ENCODE data around the gene ACOT7.

The ACOT7 gene

DNA sequence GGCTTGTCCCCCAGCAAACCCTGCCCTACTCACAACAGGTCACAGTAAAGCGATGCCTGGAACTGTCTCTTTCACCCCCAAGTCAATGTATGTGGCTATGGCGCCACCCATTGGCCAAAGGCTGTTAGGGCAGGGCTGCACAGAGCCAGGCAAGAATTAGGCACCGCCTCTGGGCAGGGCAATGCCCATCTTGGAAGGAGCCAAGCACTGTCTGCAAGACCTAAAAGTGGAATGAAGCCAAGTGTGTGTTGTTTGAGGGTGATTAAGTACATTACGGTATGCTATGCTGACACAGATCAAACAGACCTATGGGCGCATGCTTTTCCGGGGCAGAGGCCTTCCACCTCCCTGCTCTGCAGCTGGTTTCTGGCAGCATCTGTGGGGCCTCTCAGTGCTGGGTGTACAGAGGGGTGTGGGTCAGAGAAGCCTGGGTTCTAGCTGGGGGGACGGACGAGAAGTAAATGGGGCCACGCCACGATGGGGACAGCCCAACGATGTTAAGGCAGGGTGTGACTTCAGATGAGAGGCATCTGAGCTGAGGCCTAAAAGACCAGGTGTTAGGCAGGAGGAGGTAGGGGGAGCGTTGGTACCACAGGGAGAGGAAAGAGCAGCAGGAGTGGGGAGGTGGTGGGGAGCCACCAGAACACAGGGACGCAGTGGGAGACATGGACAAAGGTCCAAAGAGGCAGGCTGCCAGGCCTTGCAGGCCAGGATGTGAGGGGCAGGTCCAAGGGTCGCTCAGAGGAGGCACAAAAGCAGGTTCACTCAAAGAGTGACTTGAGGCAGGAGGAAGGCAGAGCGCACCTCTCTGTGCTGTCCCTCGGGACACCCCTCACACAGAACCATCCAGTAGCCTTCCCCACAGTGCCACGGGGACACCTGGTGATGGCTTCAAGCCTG lies 49.8 kb downstream of the ACOT7 start:
- peak; percentile 29 for DNase-seq (ENCODE audit: low spot score)

DNA sequence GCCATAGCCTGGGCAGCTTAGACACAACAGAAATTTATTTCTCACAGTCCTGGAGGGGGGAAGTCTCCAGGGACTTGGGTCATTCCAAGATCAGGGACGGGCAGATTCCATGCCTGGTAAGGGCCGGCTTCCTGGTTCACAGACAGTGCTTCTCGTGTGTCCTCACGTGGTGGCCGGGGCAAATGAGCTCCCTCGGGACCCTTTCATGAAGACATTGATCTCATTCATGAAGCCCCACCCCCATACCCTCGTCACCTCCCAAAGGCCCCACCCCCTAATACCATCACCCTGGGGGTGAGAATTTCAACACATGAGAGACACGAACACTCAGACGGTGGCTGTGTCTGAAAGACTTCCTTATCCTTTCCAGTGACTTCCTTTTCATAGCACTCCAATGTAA lies 51.5 kb downstream of the ACOT7 start:
- no peak for DNase-seq (ENCODE audit: low spot score)

DNA sequence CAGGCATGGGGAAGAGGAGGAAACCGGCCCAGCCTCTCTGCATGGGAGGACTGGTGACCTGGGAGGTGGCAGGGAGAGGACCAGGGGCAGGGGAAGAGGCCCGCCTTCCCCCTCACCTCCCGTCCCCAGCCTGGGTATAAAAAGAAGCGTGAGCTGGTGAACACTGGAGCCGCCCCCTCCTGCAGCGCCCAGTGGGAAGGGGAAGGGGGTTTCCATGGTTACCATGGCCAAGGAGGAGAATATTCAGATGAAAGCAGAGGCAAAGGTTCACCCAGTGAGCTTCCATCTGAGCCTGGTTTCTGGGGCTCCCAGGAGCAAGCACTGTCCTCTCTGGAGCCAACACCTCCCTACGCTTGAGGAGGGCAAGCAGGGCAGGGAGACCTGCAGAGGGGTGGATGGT lies 54.9 kb downstream of the ACOT7 start:
- no peak for DNase-seq (ENCODE audit: low spot score)

DNA sequence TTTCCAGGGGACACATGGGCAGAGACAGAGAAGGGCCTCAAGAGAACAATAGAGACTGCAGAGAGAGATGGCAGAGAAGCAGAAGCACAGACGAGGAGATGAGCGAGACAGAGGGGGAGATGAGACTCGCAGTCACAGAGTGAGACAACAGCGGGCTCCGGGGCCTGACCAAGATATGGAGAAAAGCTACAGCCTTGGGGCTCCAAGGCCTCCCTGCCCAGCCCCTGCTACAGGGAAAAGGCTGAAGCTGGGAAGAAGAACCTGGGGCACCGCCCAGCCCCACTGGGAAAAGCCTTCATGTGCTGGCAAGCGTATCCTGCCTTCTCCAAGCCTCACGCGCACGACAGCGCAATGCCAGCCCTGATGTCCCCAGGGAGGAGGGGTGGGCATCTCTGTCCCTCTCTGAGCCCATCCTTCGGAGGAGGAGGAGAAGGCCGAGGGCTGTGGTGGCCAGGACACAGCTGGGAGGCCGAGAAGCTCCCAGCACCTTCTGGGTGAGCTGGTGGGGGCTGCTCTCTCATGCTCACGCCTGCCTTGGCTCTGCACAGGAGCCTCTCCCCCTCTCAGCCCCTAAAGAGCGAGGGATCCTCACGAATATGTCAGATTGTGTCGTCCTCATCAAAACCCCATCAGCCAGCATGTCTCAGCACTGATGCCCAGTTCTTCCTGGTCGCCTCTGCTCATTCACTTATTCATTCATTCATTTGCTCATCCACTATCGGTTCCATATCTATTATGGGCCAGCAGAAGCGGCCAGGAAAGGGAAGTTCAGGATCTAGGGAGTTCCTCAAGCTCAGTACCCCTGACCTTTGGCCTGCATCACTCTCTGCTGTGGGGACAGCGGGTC lies 56.6 kb downstream of the ACOT7 start:
- DNase-seq (ENCODE audit: low spot score), result no peak

DNA sequence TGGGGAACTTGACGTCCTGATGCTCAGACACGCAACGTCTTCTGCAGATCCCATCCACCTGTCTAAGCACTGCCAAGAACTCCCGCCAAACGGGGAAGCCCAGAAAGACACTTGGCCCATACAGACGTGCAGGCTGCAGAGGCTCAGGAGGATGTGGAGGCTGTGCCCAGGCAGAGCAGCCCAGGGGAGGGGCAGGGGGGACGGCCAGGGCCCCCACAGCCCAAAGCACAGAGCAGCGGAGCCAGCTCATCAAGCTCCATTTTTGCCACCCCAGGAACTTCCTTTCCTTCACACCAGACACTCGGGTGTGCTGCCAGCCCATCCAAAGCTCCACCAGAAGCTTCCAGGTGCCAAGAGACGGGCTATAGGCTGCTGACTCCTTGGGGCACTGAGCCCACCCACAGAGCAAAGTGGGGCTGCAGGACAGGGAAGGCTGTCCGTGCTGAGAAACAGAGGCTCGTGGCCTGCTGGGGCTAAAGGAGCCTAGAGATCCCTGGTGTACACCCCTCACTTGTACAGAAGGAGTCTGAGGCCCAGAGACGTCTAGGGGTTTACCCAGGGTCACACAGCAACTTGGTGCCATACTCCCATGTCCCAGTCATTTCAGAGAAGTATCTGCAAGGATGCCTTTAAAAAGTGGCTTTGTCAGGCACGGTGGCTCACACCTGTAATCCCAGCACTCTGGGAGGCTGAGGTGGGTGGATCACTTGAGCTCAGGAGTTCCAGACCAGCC lies 59.1 kb downstream of the ACOT7 start:
- no peak for DNase-seq (ENCODE audit: low spot score)

DNA sequence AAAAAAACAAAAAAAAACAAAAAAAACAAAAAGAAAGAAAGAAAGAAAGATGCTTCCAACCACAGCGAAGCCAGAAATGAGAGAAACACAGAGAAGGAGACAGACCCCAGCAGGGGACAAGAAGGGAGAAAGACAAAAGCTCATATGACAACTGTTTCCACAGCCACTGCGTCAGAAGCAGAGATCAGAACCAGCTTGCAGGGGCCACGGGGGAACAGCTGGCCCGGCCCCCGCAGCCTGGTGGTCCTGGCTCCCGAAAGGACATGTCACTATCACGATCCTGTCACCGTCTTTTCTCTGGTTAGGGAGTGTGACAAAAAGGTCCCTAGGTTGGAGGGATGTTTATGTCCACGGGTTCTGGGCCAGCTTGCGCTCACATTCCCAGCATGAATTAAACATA lies 60.7 kb downstream of the ACOT7 start:
- DNase-seq (ENCODE audit: low spot score), result no peak

DNA sequence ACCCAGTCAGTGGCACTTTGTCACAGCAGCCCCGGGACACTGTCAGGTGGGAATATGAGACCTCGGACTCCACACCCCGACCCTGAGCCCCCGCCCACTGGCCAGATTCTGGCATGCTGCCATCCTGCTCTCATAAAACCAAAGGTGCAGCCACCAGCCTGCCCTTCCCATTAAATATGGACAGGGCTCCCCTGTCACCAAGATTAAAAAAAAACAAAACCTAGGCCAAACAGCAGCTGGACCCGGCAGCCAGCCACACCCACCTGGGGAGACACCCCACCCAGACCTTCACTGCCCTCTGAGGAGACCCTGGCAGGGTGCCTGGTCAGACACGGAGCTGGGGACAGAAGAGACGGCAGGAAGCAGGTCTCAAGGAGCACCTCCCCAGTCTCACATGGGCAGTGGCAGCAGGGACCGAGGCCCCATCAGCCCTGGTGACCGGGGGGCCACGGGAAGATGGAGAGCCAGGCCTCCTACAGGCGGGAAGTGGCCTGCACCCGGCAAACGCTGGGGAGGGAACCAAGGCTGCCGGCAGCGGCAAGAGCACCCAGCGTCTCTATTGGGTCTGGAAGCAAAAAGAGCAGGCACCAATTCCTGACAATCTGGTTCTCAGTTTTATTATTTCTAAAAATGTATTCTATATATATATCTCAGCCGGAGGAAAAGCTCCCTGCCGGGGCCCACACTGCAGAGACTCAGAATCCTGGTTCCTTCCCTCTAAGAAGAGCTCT lies 61.9 kb downstream of the ACOT7 start:
- DNase-seq (ENCODE audit: low spot score), result no peak

DNA sequence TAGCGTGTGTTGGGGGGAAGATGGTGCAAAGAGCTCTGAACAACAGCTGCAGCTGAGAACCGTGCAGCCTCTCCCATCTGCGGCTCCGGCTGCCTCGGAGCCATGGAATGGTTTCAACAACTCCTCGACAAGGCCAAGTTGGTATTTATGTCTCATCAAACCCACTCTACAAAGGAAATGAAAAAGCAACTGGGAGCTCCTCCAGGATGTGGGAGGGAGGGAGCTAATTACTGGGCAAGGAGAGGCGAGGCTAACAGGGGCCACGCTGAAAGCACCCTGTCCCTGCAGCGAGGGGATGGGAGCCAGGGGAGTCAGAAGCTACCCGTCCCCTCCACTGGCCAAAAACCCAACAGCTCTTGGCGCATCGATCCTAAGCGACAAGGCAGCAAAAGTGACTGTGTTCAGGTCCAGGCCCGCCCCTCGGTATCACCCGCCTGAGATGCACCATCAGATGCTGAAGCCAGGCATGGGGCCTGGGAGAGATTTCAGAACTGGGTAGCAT lies 63.1 kb downstream of the ACOT7 start:
- DNase-seq (ENCODE audit: low spot score), result no peak

DNA sequence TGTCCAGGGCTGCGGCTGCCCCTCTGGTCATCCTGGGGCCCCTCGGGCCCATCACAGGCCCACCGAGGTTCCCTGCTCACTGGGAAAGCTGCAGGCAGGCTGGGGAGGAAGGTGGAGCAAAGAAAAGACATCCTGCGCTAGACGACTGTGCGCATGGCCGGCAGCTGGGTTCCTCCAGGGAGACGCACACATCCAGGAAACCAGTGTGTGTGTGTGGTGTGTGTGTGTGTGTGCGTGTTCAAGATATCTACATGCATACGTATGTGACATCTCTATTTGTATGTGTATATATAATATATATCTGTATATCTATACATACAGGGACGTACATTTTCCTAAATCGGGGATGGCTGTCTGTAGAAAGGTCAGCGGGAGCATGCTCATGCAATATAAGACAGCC lies 63.7 kb downstream of the ACOT7 start:
- DNase-seq (ENCODE audit: low spot score), result no peak

DNA sequence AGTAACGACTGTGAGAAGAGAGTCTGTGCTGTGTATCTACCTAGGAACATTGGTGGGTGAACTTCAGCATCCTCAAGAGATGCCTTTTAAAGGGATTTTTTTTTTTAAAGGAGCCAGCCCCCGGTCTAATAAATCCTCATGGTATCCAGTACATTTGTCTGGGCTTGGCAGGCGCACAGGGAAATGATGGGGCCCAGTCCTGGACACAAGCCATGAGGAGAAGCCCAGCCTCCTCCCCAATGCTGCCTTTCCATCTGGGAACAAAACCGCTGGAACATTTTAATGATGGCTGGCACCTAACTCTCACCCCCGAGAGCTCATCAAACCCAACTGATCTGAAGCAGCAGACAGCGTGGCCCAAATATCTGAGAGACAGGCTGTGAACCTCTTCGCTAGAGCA lies 64.2 kb downstream of the ACOT7 start:
- no peak for DNase-seq (ENCODE audit: low spot score)

DNA sequence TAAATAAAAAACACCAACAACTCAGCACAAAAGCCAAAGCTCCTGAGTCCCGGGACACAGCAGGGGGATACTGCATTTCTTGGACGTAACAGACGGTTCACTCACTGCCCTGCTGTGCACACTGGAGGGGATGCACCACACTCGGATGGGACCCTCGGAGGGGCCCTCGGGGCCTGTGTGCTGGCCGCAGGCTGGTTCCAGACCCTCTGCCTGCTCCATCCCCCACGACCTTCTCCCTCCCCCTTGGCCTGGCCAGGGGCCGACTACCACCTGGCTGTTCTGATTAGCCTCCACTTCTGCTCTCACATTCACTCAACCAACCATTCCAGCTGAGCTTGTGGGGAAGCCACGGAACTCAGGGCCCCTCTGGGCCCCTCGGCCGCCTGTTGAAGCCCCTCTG lies 64.9 kb downstream of the ACOT7 start:
- no peak for DNase-seq (ENCODE audit: low spot score)

DNA sequence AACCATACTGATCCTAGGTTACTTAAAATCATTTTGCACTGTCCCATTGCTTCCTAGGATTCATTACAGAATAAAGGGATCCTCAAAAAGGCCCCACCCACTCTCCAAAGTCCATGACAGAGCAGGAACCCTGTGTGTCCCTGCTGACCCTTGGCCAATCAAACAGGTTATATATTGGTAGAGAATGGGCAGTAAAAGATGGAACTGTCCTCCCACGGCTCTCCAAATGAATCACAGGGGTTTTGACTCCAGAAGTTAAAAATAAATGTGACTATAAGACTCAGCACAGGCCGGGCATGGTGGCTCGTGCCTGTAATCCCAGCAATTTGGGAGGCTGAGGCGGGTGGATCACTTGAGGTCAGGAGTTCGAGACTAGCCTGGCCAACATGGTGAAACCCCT lies 65.5 kb downstream of the ACOT7 start:
- no peak for DNase-seq (ENCODE audit: low spot score)

DNA sequence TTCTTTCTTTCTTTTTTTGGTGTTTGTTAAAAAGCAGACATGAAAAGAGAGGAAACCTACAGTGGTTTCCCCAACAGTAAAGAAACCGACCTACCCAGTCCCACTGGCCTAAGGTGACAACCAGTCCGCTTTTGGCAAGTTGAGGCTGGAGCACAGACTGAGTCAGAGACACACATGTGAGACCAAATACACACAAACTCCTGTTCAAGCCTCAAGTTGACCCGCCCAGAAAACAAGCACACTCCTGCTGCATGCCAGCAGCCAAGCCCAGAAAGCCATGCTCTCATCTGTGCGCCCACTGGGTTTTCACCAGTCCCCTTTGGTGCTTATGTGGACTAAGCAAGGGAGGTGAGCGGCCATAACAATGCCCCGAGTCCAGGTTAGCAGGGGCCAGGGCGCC lies 68.1 kb downstream of the ACOT7 start:
- no peak for DNase-seq (ENCODE audit: low spot score)

DNA sequence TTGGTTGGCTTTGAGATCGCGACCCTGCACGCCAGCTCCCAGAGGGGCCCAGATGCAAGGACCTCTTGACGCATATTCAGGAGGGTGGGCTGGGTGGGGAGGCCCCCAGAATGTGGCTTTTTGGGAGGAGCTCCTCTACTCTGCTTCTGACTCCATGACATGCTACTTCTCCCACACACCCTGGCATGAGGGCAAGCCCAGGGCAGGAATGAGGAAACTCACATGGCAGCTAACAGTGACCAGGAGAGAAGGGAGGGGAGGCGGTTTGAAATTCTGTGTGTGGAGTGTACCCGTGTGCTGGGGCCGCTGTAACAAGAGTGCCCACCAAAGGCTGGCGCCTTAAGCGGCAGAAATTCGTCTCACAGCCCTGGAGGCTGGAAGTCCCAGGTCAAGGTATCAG lies 71.4 kb downstream of the ACOT7 start:
- no peak for DNase-seq (ENCODE audit: low spot score)

DNA sequence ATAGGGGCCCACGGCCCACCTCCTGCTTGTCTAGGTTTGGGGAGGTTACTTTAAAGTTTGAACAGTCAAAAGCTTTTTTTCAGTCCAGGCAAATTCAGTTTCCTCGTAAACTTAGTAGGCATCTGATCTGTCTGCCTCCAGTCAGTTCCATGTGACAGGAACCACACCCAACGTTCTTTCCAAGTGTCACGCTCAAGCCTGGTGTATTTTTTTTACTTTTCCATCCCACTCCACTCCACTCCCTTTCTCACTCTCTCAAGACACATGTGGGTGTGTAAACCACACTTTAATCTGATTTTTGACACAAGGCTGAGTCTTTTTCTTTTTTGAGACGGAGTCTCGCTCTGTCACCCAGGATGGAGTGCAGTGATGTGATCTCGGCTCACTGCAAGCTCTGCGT lies 72.4 kb downstream of the ACOT7 start:
- DNase-seq (ENCODE audit: low spot score), result no peak

DNA sequence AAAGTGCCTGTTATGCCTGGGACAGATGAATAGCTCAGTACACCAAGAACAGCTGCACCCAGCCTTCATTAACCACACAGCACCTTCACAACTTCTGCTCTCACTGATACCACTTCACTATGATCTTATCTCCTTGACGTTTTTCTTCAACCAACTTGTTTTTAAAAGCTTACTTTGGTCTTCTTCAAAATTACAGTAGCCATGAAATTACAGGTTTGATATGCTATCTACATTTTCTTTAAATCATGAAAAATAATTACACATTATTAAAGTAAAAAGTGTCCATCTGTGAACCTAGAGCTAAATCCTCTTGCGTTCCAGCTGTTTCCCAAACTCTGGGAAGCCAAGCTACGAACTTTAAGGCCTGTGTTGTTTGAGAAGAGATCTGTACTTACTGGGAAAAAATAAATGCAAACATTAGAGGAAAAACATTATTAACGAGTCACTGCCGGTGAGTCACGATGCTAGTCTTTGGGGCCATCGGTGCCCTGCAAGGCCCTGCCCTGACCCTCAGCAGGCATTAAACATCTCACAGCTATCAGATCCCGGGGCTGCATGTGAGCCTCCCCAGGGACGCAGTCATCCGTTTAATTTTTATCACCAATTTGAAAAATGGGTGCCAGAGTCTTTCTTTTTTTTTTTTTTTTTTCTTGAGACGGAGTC lies 76.3 kb downstream of the ACOT7 start:
- no peak for DNase-seq (ENCODE audit: low spot score)

DNA sequence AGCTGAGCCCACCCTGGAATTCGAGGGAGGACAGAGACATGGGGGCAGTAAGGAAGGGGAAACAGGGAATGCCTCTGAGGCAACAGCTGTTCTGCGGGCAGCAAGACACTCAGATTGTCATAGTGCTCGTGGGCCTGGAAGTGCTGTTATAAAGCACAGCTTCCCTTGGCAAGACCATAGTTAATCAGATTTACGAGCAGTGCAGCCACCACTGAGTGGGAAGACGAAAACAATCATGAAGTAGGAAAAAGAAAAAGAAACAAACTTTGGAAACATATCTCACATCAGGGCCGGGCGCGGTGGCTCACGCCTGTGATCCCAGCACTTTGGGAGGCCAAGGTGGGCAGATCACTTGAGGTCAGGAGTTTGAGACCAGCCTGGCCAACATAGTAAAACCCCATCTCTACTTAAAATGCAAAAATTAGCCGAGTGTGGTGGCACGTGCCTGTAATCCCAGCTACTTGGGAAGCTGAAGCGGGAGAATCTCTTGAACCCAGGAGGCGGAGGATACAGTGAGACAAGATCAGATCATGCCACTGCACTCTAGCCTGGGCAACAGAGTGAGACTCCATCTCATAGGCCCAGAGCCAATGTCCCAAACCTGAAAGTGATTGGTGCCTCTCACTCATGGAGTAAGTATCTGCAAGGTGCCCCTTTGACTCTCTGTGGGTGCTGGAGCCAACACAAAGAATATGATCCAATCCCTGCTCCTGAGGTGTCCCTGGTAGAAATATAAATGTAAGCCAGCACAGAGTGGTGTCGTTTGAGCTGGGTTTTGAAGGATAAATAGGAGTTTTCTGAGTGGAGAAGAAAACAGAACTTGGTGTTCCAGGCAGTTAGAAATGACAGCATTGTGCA lies 77.1 kb downstream of the ACOT7 start:
- DNase-seq (ENCODE audit: low spot score), result no peak

DNA sequence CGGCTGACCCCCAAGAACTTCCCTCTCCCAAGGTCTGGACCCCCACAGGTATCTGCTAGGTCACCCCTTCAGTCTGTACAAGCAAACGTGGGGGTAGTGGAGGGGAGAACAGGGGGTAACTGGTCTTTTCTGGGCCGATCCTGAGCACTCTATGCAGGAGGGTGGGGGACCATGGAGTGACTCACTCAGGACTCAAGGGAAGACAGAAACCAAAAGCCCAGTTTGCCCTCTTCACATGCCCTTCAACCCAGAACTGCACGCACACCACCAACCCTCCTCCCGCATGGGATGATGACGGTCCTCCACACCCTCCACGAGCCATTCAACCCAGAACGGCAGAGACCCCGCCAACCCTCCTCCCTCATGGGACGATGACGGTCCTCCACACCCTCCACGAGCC lies 79.1 kb downstream of the ACOT7 start:
- no peak for DNase-seq (ENCODE audit: low spot score)

DNA sequence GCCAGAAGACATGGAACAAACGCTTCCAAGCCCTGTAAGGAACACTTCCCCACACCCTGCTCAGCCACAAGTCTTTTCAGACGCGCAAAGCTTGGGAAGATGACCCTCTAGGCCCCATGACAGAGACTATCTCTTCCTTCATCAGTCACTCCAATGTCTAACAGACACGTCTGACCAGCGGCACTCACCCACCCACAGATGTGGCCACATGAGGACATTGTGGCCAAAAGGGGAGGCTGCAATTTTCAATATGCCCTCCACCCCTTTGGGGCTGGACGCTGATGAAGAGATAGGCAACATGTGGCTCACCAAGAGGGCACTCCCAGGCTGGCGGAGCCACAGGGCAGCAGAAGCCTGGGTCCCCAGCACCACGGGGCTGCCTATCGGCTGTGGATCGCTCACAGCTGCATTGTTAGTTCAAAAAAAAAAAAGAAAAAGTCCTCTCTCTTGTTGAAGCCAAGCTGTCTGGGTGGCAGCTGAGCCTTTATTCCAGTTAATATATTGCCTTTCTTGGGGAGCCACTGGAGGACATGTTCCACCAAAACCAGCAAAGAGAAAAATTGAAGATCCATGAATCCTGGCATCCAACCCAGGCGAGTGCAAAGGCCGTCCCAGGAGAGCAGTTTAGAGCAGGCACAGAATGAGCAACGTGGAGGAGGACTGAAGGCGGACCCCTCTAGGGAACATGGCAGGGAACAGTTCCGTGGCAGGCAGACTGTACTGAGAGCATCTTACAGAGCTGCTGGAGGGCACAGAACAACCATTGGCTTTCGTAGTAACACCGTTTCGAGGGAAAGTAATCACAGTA lies 80.0 kb downstream of the ACOT7 start:
- DNase-seq (ENCODE audit: low spot score), result no peak

All from CD4-positive, alpha-beta T cell treated with Interleukin-6 at 100 ng/mL for 8 hours (primary cell).